Fibroblast of upper back skin (primary cell): Measurements from ENCODE around the gene PHKA2.

Source experiments
- DNase-seq: peaks from one replicate; pipeline ENCODE4 v3.0.0-alpha.2; 2013

The PHKA2 gene

GRCh38 chrX:18888281-18888680 is 95.6 kb downstream of the PHKA2 start:
- no peak for DNase-seq

GRCh38 chrX:18887825-18888212 is 96.1 kb downstream of the PHKA2 start:
- no peak for DNase-seq

- no peak for DNase-seq
Observed at GRCh38 chrX:18887177-18887824, 96.6 kb downstream of the PHKA2 start.

- DNase-seq, result peak; percentile 42
Observed at GRCh38 chrX:18886344-18887161, 97.4 kb downstream of the PHKA2 start.

- no peak for DNase-seq
Observed at GRCh38 chrX:18886005-18886343, 97.9 kb downstream of the PHKA2 start.

- peak; percentile 49 for DNase-seq
Observed at GRCh38 chrX:18885328-18886004, 98.4 kb downstream of the PHKA2 start.

- no peak for DNase-seq
Observed at GRCh38 chrX:18884916-18885315, 99.0 kb downstream of the PHKA2 start.

GRCh38 chrX:18883961-18884765 is 99.8 kb downstream of the PHKA2 start:
- no peak for DNase-seq

- no peak for DNase-seq
Observed at GRCh38 chrX:18883234-18883960, 100.5 kb downstream of the PHKA2 start.

- no peak for DNase-seq
Observed at GRCh38 chrX:18879144-18879543, 104.8 kb downstream of the PHKA2 start.

- DNase-seq, result no peak
Observed at GRCh38 chrX:18877469-18877868, 106.4 kb downstream of the PHKA2 start.

- DNase-seq, result no peak
Observed at GRCh38 chrX:18875256-18875878, 108.5 kb downstream of the PHKA2 start.

- no peak for DNase-seq
Observed at GRCh38 chrX:18874560-18875255, 109.2 kb downstream of the PHKA2 start.

- DNase-seq, result no peak
Observed at GRCh38 chrX:18873836-18874235, 110.1 kb downstream of the PHKA2 start.

- DNase-seq, result peak; percentile 80
Observed at GRCh38 chrX:18873189-18873791, 110.6 kb downstream of the PHKA2 start.

- no peak for DNase-seq
Observed at GRCh38 chrX:18872621-18873020, 111.3 kb downstream of the PHKA2 start.

- DNase-seq, result no peak
Observed at GRCh38 chrX:18871970-18872369, 111.9 kb downstream of the PHKA2 start.

GRCh38 chrX:18871161-18871890 is 112.6 kb downstream of the PHKA2 start:
- no peak for DNase-seq

GRCh38 chrX:18864390-18864920 is 119.5 kb downstream of the PHKA2 start:
- no peak for DNase-seq

- DNase-seq, result no peak
Observed at GRCh38 chrX:18861511-18861910, 122.4 kb downstream of the PHKA2 start.
